ENCODE measurements around the gene SLC40A1.

DNA sequence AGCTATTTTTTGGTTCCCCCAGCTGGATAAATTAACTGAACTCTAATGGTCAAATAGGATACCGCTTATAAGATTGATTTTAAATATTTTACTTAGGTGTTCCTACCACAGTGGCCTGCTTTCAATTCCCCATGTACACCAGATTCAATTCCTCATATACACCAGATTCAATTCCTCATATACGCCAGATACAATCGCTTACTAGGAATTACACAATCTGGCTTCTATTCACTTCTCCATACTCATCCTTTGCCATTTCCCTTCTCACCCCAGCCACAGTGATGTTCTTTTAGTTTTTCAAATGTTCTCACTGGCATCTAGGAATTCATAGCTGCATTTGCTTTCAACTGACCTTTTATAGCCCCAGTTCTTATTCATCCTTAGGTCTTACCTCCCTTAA is 66.5 kb downstream of the SLC40A1 start:
- TF ChIP-seq, protein P1, sequence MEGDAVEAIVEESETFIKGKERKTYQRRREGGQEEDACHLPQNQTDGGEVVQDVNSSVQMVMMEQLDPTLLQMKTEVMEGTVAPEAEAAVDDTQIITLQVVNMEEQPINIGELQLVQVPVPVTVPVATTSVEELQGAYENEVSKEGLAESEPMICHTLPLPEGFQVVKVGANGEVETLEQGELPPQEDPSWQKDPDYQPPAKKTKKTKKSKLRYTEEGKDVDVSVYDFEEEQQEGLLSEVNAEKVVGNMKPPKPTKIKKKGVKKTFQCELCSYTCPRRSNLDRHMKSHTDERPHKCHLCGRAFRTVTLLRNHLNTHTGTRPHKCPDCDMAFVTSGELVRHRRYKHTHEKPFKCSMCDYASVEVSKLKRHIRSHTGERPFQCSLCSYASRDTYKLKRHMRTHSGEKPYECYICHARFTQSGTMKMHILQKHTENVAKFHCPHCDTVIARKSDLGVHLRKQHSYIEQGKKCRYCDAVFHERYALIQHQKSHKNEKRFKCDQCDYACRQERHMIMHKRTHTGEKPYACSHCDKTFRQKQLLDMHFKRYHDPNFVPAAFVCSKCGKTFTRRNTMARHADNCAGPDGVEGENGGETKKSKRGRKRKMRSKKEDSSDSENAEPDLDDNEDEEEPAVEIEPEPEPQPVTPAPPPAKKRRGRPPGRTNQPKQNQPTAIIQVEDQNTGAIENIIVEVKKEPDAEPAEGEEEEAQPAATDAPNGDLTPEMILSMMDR (conservative IDR thresholded peaks at IDR 0.05; ENCODE audit: low read length), result no peak
- no peak for TF ChIP-seq EZH2phosphoT487 (IDR thresholded peaks at IDR 0.05; ENCODE audit: borderline replicate concordance, low read depth, low read length)
